BLaER1 treated with 17β-estradiol and CSF1 and Interleukin-3, amounts not matched to agents 10 nM and 100 nM (cell line): ENCODE results near the gene TICAM2.

Source experiments
- H3K27ac ChIP-seq, 11 experiments: shearing (Covaris generic); formaldehyde crosslinking; 2 replicates each; pipeline ENCODE4 v1.8.1; 2022
- H3K27me3 ChIP-seq, 11 experiments: shearing (Covaris generic); formaldehyde crosslinking; 2 replicates each; pipeline ENCODE4 v1.8.1; 2022
- H3K36me3 ChIP-seq, 11 experiments: shearing (Covaris generic); formaldehyde crosslinking; 2 replicates each; pipeline ENCODE4 v1.8.1; 2022
- H3K4me1 ChIP-seq, 10 experiments: shearing (Covaris generic); formaldehyde crosslinking; 2 replicates each; pipeline ENCODE4 v1.8.1; 2022
- H3K4me2 ChIP-seq, 11 experiments: shearing (Covaris generic); formaldehyde crosslinking; 2 replicates each; pipeline ENCODE4 v1.8.1; 2022
- H3K4me3 ChIP-seq, 10 experiments: shearing (Covaris generic); formaldehyde crosslinking; 2 replicates each; pipeline ENCODE4 v1.8.1; 2022
- H3K9ac ChIP-seq, 11 experiments: shearing (Covaris generic); formaldehyde crosslinking; 2 replicates each; pipeline ENCODE4 v1.8.1; 2022
- H3K9me3 ChIP-seq, 11 experiments: shearing (Covaris generic); formaldehyde crosslinking; replicated peaks in 1 of 11; 2 replicates each; pipeline ENCODE4 v1.8.1; 2022
- H4K20me1 ChIP-seq, 11 experiments: shearing (Covaris generic); formaldehyde crosslinking; 2 replicates each; pipeline ENCODE4 v1.8.1; 2022
- Cebpa-rat ChIP-seq, 11 experiments: shearing (Covaris generic); IDR thresholded peaks; 2 replicates each; pipeline ENCODE4 v1.8.1; 2022

TICAM2 gene

DNA sequence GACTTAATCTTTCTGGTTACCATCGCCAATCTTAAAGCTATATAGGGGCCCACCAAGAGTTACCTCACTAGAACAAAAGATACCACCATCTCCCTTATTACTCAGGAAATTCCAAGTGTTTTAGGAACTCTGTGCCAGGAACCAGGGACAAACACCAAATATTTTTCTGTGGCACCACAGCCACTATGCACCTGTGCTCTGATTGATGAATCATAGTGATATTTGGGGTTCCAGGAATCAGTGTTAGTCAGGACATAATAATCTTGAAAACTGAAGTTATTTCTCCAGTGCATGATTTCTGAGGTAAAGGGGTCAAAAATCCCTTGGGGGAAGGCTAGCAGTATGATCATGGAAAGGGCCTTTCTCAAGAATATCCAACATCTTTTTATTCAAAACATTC lies 33.7 kb upstream of the TICAM2 start:
- Histone ChIP-seq H3K27me3 (no peaks in the 10 kb centered on the region), H3K4me3 (no peak overlapping the region), H4K20me1 (no peaks in the 10 kb centered on the region), H3K4me1 (peaks cover 5 to 20% (median 9%) of the 10 kb centered on the region in 10 experiments; a peak in 18 of 20 replicates), H3K36me3 (no peaks in the 10 kb centered on the region), H3K27ac (no peak overlapping the region), H3K4me2 (no peak overlapping the region), H3K9me3 (no peaks in the 10 kb centered on the region), H3K9ac (no peak overlapping the region)
- TF ChIP-seq Cebpa-rat (IDR thresholded peaks at IDR 0.05) = no peak

DNA sequence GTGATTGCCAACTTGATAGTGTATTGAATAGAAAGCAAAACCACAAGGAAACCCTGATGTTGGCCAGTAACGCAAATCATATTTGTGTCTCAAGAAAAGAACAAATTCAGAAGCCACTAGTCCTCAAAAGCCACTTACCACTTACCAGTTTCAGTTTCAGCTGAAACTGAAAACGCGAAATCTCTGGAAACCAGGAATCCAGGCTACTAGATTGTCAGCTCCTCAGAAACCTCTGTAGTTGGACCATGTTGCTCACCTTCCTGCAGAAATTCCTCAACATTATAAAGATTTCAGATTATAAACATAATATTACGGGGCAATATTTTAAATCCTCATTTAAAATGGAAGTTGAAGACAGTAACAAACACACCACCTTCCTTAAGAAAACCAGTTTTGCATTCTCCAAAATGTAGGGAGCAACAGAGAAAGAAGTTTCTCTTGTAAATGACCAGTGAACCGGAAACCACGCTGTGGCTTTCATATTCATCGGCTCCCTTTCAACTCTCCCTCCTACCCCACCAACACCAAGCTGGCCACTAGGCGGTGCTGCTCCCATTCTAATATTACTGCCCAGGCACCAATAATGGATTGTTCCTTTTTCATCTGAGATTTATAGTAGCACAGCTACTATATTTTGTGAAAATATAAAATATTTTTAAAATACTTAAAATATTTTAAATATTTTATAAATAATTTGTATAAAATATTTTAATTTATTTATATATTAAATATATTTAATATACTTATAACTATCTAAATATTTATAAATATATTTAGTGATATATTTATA lies 32.3 kb upstream of the TICAM2 start:
- Histone ChIP-seq H3K27ac (peak overlapping the region in 7 of 11 experiments; percentile 6 to 69 (median 46); a peak in 11 of 22 replicates), H3K27me3 (no peaks in the 10 kb centered on the region), H3K9ac (peak overlapping the region in 9 of 11 experiments; percentile 3 to 77 (median 55); a peak in 15 of 22 replicates)

DNA sequence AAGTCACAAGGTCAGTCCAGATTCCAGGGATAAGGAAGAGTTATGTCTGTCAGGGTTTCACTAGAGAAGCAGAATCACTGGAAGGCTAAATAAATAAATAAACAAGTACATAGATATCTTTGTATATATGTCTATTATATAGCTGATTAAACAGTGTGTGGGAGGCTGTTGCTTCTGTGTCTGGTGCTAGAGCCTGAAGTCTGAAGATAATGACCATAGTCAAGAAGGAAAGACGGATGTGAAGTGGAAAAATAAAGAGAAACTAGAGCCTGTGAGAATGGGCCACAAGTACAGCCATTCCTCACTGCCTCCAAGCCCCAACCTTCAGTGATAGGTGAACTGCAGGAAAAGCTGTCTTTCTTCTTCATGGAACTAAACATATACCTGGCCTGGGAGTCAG lies 27.6 kb upstream of the TICAM2 start:
- no peak overlapping the region for H3K27ac ChIP-seq
- no peak overlapping the region for H3K4me3 ChIP-seq
- no peaks in the 10 kb centered on the region for H3K27me3 ChIP-seq
- no peaks in the 10 kb centered on the region for H3K9me3 ChIP-seq
- no peak overlapping the region for H3K9ac ChIP-seq
- no peaks in the 10 kb centered on the region for H3K36me3 ChIP-seq
- H3K4me1 ChIP-seq = peaks cover 16 to 36% (median 23%) of the 10 kb centered on the region in 10 experiments
- TF ChIP-seq Cebpa-rat (IDR thresholded peaks at IDR 0.05) = no peak
- no peak overlapping the region for H3K4me2 ChIP-seq
- peaks cover 0 to 7% (median 2%) of the 10 kb centered on the region in 11 experiments; a peak in 9 of 22 replicates for H4K20me1 ChIP-seq

More for the DNA sequence above, 32.3 kb upstream of the TICAM2 start:
- no peak for TF ChIP-seq Cebpa-rat (IDR thresholded peaks at IDR 0.05)
- no peaks in the 10 kb centered on the region for H3K36me3 ChIP-seq
- H3K4me2 ChIP-seq = peak overlapping the region; percentile 54 to 94 (median 80)
- H3K4me3 ChIP-seq = peak overlapping the region in 9 of 10 experiments; percentile 24 to 66 (median 49); a peak in 17 of 20 replicates
- H3K9me3 ChIP-seq = no peaks in the 10 kb centered on the region
- H3K4me1 ChIP-seq = peaks cover 5 to 19% (median 9%) of the 10 kb centered on the region in 10 experiments; a peak in 18 of 20 replicates
- no peaks in the 10 kb centered on the region for H4K20me1 ChIP-seq

DNA sequence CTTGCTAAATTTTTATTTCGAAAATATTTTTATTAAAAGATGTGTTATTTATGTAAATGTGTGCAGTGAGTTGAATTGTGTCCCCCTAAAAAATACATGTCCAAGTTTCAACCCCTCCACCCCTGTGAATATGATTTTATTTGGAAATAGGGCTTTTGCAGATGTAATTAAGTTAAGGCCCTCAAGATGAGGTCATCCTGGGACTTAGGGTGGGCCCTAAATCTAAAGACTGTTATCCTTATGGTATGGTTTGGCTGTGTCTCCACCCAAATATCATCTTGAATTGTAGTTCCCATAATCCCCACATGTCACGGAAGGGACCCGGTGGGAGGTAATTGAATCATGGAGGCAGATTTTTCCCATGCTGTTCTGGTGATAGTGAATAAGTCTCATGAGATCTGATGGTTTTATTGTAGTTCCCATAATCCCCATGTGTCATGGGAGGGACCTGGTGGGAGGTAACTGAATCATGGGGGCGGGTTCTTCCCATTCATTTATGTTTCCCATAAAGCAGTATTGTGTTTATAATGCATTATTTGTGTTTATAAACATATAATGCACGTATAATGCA lies 25.1 kb upstream of the TICAM2 start:
- H3K4me2 ChIP-seq = peak overlapping the region; percentile 9 to 91 (median 82); a peak in 15 of 22 replicates

DNA sequence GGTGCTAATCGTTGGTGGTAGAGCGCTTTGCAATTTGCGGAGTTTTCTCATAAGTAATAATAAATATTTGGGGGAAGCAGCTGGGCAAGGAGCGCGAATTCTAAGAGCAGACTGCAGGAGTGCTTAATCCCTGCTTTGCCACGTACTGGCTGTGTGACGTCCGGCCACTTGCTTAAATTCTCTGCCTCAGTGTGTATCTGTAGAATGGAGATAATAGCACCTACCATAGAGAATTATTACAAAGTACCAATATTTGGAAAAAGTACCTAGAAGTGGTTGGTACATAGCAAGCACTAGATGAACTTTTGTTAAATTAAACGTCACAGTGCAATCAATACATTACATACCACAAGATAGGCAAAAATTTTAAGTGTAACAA lies 24.2 kb upstream of the TICAM2 start:
- Histone ChIP-seq H3K27me3 (no peaks in the 10 kb centered on the region), H3K36me3 (peaks cover 8 to 32% (median 21%) of the 10 kb centered on the region in 11 experiments; a peak in 21 of 22 replicates), H3K4me3 (peak overlapping the region; percentile 80 to 99 (median 88)), H3K9me3 (no peaks in the 10 kb centered on the region), H3K4me1 (peaks cover 34 to 45% (median 41%) of the 10 kb centered on the region in 10 experiments), H3K27ac (peak overlapping the region; percentile 12 to 99 (median 92); a peak in 21 of 22 replicates), H3K9ac (peak overlapping the region; percentile 66 to 99 (median 94)), H3K4me2 (peak overlapping the region; percentile 65 to 91 (median 85)), H4K20me1 (peaks cover 32 to 42% (median 36%) of the 10 kb centered on the region in 11 experiments; a peak in 21 of 22 replicates)
- no peak for TF ChIP-seq Cebpa-rat (IDR thresholded peaks at IDR 0.05)

More for the DNA sequence above, 25.1 kb upstream of the TICAM2 start:
- peaks cover 23 to 32% (median 27%) of the 10 kb centered on the region in 11 experiments; a peak in 21 of 22 replicates for H4K20me1 ChIP-seq
- peak overlapping the region in 2 of 11 experiments; percentile 91 to 93; a peak in 1 of 22 replicates for H3K9ac ChIP-seq
- no peaks in the 10 kb centered on the region for H3K9me3 ChIP-seq
- H3K4me1 ChIP-seq = peaks cover 32 to 43% (median 38%) of the 10 kb centered on the region in 10 experiments
- H3K4me3 ChIP-seq = no peak overlapping the region
- H3K27me3 ChIP-seq = no peaks in the 10 kb centered on the region
- peaks cover 8 to 22% (median 15%) of the 10 kb centered on the region in 11 experiments; a peak in 20 of 22 replicates for H3K36me3 ChIP-seq
- TF ChIP-seq Cebpa-rat (IDR thresholded peaks at IDR 0.05) = no peak
- no peak overlapping the region for H3K27ac ChIP-seq

DNA sequence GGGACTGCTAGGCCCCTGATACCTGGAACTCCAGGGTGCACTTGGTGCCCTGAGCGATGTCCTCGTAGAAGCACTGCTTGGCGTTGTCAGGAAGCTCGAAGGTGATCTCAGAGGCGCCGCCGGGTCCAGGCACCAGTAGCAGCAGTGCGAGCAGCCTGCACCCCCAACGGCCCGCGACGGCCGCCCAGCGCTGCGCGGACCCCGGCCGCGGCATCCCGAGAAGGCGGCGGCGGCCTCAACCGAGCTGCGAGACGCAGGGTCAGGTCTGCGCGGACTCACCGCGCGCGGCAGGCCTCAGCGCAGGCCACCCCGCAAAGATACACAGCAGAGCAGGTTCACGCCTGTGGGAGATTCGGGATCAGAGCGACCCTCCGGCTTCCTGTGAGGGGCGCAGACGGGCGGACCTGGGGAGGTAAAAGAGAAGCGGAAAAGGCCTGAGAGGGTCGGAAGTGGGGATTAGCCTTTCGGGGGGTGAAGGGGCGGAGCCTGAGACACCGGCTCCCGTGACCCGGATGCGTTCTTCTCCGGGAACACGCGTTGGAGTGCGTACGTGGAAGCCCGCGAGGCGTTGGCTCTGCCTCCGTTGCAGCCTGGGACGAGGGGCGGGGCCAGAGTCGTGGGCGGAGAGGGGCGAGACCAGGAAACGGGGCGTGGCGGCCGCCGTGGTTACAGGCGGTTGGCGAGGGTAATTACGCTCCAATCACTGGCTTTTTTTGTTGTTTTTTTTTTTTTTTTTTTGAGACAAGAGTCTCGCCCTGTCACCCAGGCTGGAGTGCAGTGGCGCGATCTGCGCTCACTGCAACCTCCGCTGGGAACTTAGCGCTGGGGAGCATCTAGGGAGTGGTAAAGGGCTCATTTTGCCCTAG lies 23.5 kb upstream of the TICAM2 start, which contains the start of gene TMED7:
TMED7 (minus strand) TSS at position 458 of the 866 bp plus-strand sequence; CDS start at position 214, 244 bp downstream.
- Histone ChIP-seq H3K36me3 (peaks cover 11 to 38% (median 26%) of the 10 kb centered on the region in 11 experiments), H4K20me1 (peaks cover 34 to 48% (median 42%) of the 10 kb centered on the region in 11 experiments; a peak in 21 of 22 replicates), H3K4me1 (peaks cover 34 to 48% (median 41%) of the 10 kb centered on the region in 10 experiments), H3K9me3 (no peaks in the 10 kb centered on the region), H3K27me3 (no peaks in the 10 kb centered on the region), H3K27ac (peak within 1 kb of the TSS; percentile 89 to 99 (median 94)), H3K9ac (peak within 1 kb of the TSS; percentile 91 to 99 (median 94)), H3K4me3 (peak within 1 kb of the TSS; percentile 80 to 99 (median 88)), H3K4me2 (peak within 1 kb of the TSS; percentile 91 to 99 (median 96))
- TF ChIP-seq Cebpa-rat (IDR thresholded peaks at IDR 0.05) = no peak

DNA sequence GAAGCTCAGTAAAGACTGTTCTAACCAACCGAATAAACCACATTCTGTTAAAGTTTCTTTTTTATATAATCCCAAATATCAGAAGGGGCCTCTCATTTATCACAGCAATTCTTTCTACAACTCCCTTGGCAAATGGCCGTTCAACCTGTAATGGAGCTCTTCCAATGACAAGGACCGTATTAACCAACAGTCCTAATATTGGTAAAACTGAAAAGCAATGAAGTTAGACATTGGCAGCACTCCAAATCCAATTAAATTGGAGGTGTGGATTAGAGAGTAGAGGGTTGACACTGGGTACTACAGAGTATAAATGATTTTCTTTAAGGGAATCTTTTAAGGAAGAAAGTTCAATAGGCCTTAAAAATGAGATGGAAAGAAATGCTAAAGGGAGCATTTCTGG lies 22.7 kb upstream of the TICAM2 start:
- Histone ChIP-seq H4K20me1 (peaks cover 34 to 55% (median 49%) of the 10 kb centered on the region in 11 experiments; a peak in 21 of 22 replicates), H3K4me3 (peak overlapping the region; percentile 80 to 99 (median 88)), H3K36me3 (peaks cover 19 to 46% (median 35%) of the 10 kb centered on the region in 11 experiments), H3K27ac (peak overlapping the region; percentile 89 to 99 (median 94)), H3K4me2 (peak overlapping the region; percentile 91 to 99 (median 96)), H3K9ac (peak overlapping the region; percentile 91 to 99 (median 94)), H3K27me3 (no peaks in the 10 kb centered on the region), H3K4me1 (peaks cover 34 to 48% (median 41%) of the 10 kb centered on the region in 10 experiments), H3K9me3 (no peaks in the 10 kb centered on the region)
- no peak for TF ChIP-seq Cebpa-rat (IDR thresholded peaks at IDR 0.05)

DNA sequence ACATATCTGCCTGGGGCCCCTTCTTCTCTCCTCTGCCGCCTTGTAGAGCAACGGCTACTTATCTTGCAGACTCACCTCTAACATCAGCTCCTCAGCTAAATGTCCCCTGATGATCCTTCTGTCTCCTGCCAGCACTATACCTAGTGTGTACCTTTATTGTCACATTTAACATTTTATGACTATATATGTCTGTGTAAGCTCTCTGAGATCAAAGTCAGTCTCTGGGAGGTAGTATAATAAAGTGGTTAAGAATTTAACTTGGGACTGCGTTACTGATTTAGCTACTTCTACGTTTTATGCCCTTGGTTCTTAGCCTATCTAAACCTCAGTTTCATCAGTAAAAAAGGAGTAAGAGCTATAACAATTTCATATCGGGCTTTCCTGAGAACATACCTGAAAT lies 21.4 kb upstream of the TICAM2 start:
- Histone ChIP-seq H3K4me1 (peaks cover 34 to 48% (median 41%) of the 10 kb centered on the region in 10 experiments), H4K20me1 (peaks cover 34 to 62% (median 50%) of the 10 kb centered on the region in 11 experiments; a peak in 21 of 22 replicates), H3K36me3 (peaks cover 32 to 59% (median 48%) of the 10 kb centered on the region in 11 experiments), H3K9ac (peak overlapping the region in 9 of 11 experiments; percentile 91 to 99 (median 94); a peak in 13 of 22 replicates), H3K9me3 (no peaks in the 10 kb centered on the region), H3K4me2 (peak overlapping the region; percentile 91 to 99 (median 96)), H3K27me3 (no peaks in the 10 kb centered on the region), H3K27ac (0 out of 22 replicates have a peak overlapping the region, but pooled peaks of 1 of the 11 experiments have one; percentile 97), H3K4me3 (peak overlapping the region; percentile 80 to 99 (median 88); a peak in 14 of 20 replicates)
- TF ChIP-seq Cebpa-rat (IDR thresholded peaks at IDR 0.05) = no peak
